HCT116 (cell line): Measurements from ENCODE around the gene SCTR. TPM values are rescaled to one million over a fixed set of nuclear protein-coding genes. Genes with fewer than 3 reads are reported as not detected.

Experiments
- ATAC-seq: fragments of 200-7000 bp; cut with Tn5 transposase; 2 replicates; pipeline ENCODE4 v1.9.1; 2020; ENCODE audit warnings: mild to moderate bottlenecking, moderate library complexity
- BruUV-seq: library from RNA; stranded (reverse); fragments of 400-500 nt; replicated peaks from 2 replicates; lab custom pipeline; 2021; lab: Mats Ljungman, UMichigan
- CTCF ChIA-PET: fragments of 300-600 bp; sonication (Branson Sonifier 250); formaldehyde crosslinking; loops from one replicate; lab custom pipeline; 2021; ENCODE audit warnings: antibody characterized with exemption; lab: Charles Lee
- POLR2A ChIA-PET: fragments of 300-600, 350-600 bp; sonication (Branson Sonifier 250); formaldehyde crosslinking; loops from one replicate; lab custom pipeline; 2021; ENCODE audit warnings: antibody characterized with exemption; lab: Charles Lee
- RAD21 ChIA-PET, 2 experiments: fragments of 300-600 bp; sonication (Branson Sonifier 250); formaldehyde crosslinking; loops; one replicate each; lab custom pipeline; 2023; ENCODE audit warnings: low total read pairs in 2 of 2; ENCODE audit not compliant: uncharacterized antibody in 2 of 2, unreplicated experiment in 2 of 2, low non-redundant PET in 1 of 2; lab: Charles Lee
- DNase-seq: peaks from one replicate; pipeline ENCODE4 v3.0.0-alpha.2; 2010; ENCODE audit warnings: low read depth, low spot score
- H2AFZ ChIP-seq: fragments of 200-600 bp; shearing (Covaris generic), sonication (generic); 2 replicates; pipeline ENCODE4 v1.6.1; 2017; ENCODE audit warnings: low read depth, mixed run types, mixed read lengths, antibody characterized with exemption, low read length; ENCODE audit not compliant: poor library complexity, severe bottlenecking
- H3K27ac ChIP-seq: 2 replicates; pipeline ENCODE4 v1.5.1; 2012; ENCODE audit warnings: low read depth, low read length
- H3K27me3 ChIP-seq: fragments of 200-600 bp; sonication (generic); 2 replicates; pipeline ENCODE4 v1.6.1; 2016; ENCODE audit warnings: mixed run types, low read length, mixed read lengths; ENCODE audit not compliant: insufficient read depth
- H3K36me3 ChIP-seq, 2 experiments: fragments of 200-500 bp in 1 of 2; fragments of 200-600 bp in 1 of 2; sonication (Bioruptor generic) in 1 of 2; sonication (generic) in 1 of 2; 2 replicates each; pipeline versions ENCODE4 v1.5.1 to v1.6.1; 2014 to 2016; ENCODE audit warnings: low read length in 2 of 2, inconsistent platforms in 1 of 2, mixed read lengths in 1 of 2, mixed run types in 1 of 2; ENCODE audit not compliant: insufficient read depth in 2 of 2, control insufficient read depth in 1 of 2
- H3K4me1 ChIP-seq, 2 experiments: fragments of 200-600 bp in 1 of 2; sonication (generic) in 1 of 2; 2 replicates each; pipeline versions ENCODE4 v1.5.1 to v1.6.1; 2012 to 2017; ENCODE audit warnings: low read length in 2 of 2, inconsistent platforms in 1 of 2, mild to moderate bottlenecking in 1 of 2, mixed read lengths in 1 of 2, mixed run types in 1 of 2, moderate library complexity in 1 of 2; ENCODE audit not compliant: insufficient read depth in 2 of 2, control insufficient read depth in 1 of 2
- H3K4me2 ChIP-seq: fragments of 200-600 bp; sonication (generic); 2 replicates; pipeline ENCODE4 v1.6.1; 2017; ENCODE audit warnings: mixed run types, low read length, mixed read lengths
- H3K4me3 ChIP-seq, 2 experiments: fragments of 200-600 bp in 1 of 2; sonication (generic) in 1 of 2; replicated peaks in 1 of 2; 2 replicates each; pipeline ENCODE4 v1.5.1; 2011 to 2016; ENCODE audit warnings: low read length in 2 of 2, control low read depth in 1 of 2, low read depth in 1 of 2, mild to moderate bottlenecking in 1 of 2, mixed read lengths in 1 of 2, mixed run types in 1 of 2
- H3K79me2 ChIP-seq: fragments of 200-600 bp; sonication (generic); 2 replicates; pipeline ENCODE4 v1.6.1; 2017; ENCODE audit warnings: mild to moderate bottlenecking, mixed run types, low read length, moderate library complexity, mixed read lengths; ENCODE audit not compliant: insufficient read depth
- H3K9ac ChIP-seq: fragments of 200-600 bp; sonication (generic); 2 replicates; pipeline ENCODE4 v1.6.1; 2016; ENCODE audit warnings: low read length, mixed read lengths
- H3K9me2 ChIP-seq: fragments of 200-600 bp; sonication (generic), shearing (Covaris generic); 2 replicates; pipeline ENCODE4 v1.6.1; 2017; ENCODE audit warnings: mixed run types, mild to moderate bottlenecking, moderate library complexity; ENCODE audit not compliant: insufficient read depth
- H3K9me3 ChIP-seq, 2 experiments: fragments of 200-500 bp in 1 of 2; fragments of 200-600 bp in 1 of 2; sonication (Bioruptor generic) in 1 of 2; sonication (generic) in 1 of 2; 2 replicates each; pipeline ENCODE4 v1.6.1; 2014 to 2017; ENCODE audit warnings: low read length in 2 of 2, mixed read lengths in 2 of 2, inconsistent platforms in 1 of 2, low read depth in 1 of 2, mild to moderate bottlenecking in 1 of 2, mixed run types in 1 of 2, moderate library complexity in 1 of 2; ENCODE audit not compliant: control insufficient read depth in 1 of 2, insufficient read depth in 1 of 2
- H4K20me1 ChIP-seq: fragments of 200-600 bp; sonication (generic), shearing (Covaris generic); 2 replicates; pipeline ENCODE4 v1.6.1; 2017; ENCODE audit warnings: mixed run types, mild to moderate bottlenecking, moderate library complexity; ENCODE audit not compliant: insufficient read depth
- ATF3 ChIP-seq: IDR thresholded peaks from 2 replicates; pipeline ENCODE4 v1.6.1; 2012
- CBX3 ChIP-seq: IDR thresholded peaks from 2 replicates; pipeline ENCODE4 v1.6.1; 2012; ENCODE audit warnings: low read depth
- CEBPB ChIP-seq: IDR thresholded peaks from 2 replicates; pipeline ENCODE4 v1.6.1; 2012; ENCODE audit warnings: low read depth
- CTCF ChIP-seq, 3 experiments: fragments of 200-600 bp in 1 of 3; sonication (generic) in 1 of 3; IDR thresholded peaks in 2 of 3; conservative IDR thresholded peaks in 1 of 3; 2 replicates each; pipeline ENCODE4 v1.5.1; 2012 to 2017; ENCODE audit warnings: low read depth in 2 of 3, low read length in 2 of 3, antibody characterized with exemption in 1 of 3, borderline replicate concordance in 1 of 3, control low read depth in 1 of 3, mild to moderate bottlenecking in 1 of 3, mixed read lengths in 1 of 3, mixed run types in 1 of 3, moderate library complexity in 1 of 3; ENCODE audit not compliant: insufficient read depth in 1 of 3
- EGR1 ChIP-seq: IDR thresholded peaks from 2 replicates; pipeline ENCODE4 v1.6.1; 2012; ENCODE audit warnings: low read depth
- EZH2phosphoT487 ChIP-seq: fragments of 200-600 bp; IDR thresholded peaks from 2 replicates; pipeline ENCODE4 v1.6.1; 2018; ENCODE audit warnings: antibody characterized with exemption, borderline replicate concordance
- POLR2A ChIP-seq: IDR thresholded peaks from 2 replicates; pipeline ENCODE4 v1.7.0; 2011; ENCODE audit warnings: borderline replicate concordance; ENCODE audit not compliant: insufficient read depth, insufficient read length; ENCODE audit errors: extremely low read depth
- POLR2AphosphoS5 ChIP-seq: IDR thresholded peaks from 2 replicates; pipeline ENCODE4 v1.6.1; 2011; ENCODE audit warnings: mild to moderate bottlenecking, low read depth, low read length, moderate library complexity
- REST ChIP-seq: IDR thresholded peaks from 2 replicates; pipeline ENCODE4 v1.6.1; 2012; ENCODE audit warnings: low read depth
- SIN3A ChIP-seq: IDR thresholded peaks from 2 replicates; pipeline ENCODE4 v1.6.1; 2012; ENCODE audit warnings: low read depth
- SP1 ChIP-seq: IDR thresholded peaks from 2 replicates; pipeline ENCODE4 v1.6.1; 2012; ENCODE audit warnings: low read depth
- SRF ChIP-seq: IDR thresholded peaks from 2 replicates; pipeline ENCODE4 v1.6.1; 2012; ENCODE audit warnings: low read depth
- TCF7L2 ChIP-seq: IDR thresholded peaks from 2 replicates; pipeline ENCODE4 v1.7.0; 2011; ENCODE audit warnings: borderline replicate concordance, inconsistent platforms; ENCODE audit not compliant: insufficient read depth, insufficient read length; ENCODE audit errors: extremely low read depth
- YY1 ChIP-seq: IDR thresholded peaks from 2 replicates; pipeline ENCODE4 v1.6.1; 2011; ENCODE audit warnings: low read length, low read depth, moderate library complexity, mild to moderate bottlenecking; ENCODE audit not compliant: insufficient replicate concordance; ENCODE audit errors: extremely low read depth
- ZFX ChIP-seq: fragments of 450-650 bp; IDR thresholded peaks from 2 replicates; pipeline ENCODE4 v1.6.1; 2017
- ZNF274 ChIP-seq: fragments of 200-500 bp; sonication (Bioruptor generic); IDR thresholded peaks from 2 replicates; pipeline ENCODE4 v1.6.1; 2014; ENCODE audit warnings: mild to moderate bottlenecking, low read depth, low read length, inconsistent platforms
- intact Hi-C: fragments of 100-400 bp; cut with micrococcal nuclease; formaldehyde crosslinking; loops from 2 replicates; pipeline ENCODE4 v1.10.0; 2022
- total RNA-seq: library from RNA; stranded (reverse); gene quantifications from one replicate; pipeline ENCODE4 v1.2.1, GENCODE V29; 2021; ENCODE audit not compliant: unreplicated experiment

The SCTR gene
- total RNA-seq, 1 experiment from 2014 or later: not detected

- DNase-seq: no peak
- CTCF ChIA-PET: no interaction called here
Measured at GRCh38 chr2:119525614-119526013, 1.3 kb upstream of the SCTR start.

GRCh38 chr2:119523383-119523951 lies 816 bp downstream of the SCTR start:
- TF ChIP-seq EZH2phosphoT487 (no peak), POLR2AphosphoS5 (no peak), CEBPB (no peak), ATF3 (no peak), CTCF (IDR thresholded peaks at IDR 0.05 in 2 of 3, conservative IDR thresholded peaks at IDR 0.05 in 1 of 3; ENCODE audit: borderline replicate concordance in 1 of 3, insufficient read depth in 1 of 3, low read depth in 2 of 3, low read length in 2 of 3) (no peak), YY1 (no peak), REST (no peak), SRF (no peak), TCF7L2 (no peak), ZNF274 (no peak)
- Histone ChIP-seq H4K20me1 (no peaks in the 10 kb centered on the region), H2AFZ (no peak overlapping the region), H3K36me3 (no peaks in the 10 kb centered on the region), H3K4me2 (no peak overlapping the region), H3K27ac (no peak overlapping the region), H3K4me3 (no peak overlapping the region), H3K79me2 (no peaks in the 10 kb centered on the region), H3K4me1 (no peaks in the 10 kb centered on the region), H3K9me2 (no peaks in the 10 kb centered on the region), H3K9ac (no peak overlapping the region), H3K27me3 (no peaks in the 10 kb centered on the region), H3K9me3 (no peaks in the 10 kb centered on the region)
- intact Hi-C loops: no loop called here
- DNase-seq: no peak
- ChIA-PET POLR2A (no interaction called here), CTCF (no interaction called here), RAD21 (no interaction called here)
- BruUV-seq: no TSS peak
- no peak for ATAC-seq

More at GRCh38 chr2:119525614-119526013, 1.3 kb upstream of the SCTR start:
- Histone ChIP-seq H3K27ac (no peak overlapping the region), H3K9me3 (no peaks in the 10 kb centered on the region), H3K4me1 (no peaks in the 10 kb centered on the region), H2AFZ (no peak overlapping the region), H3K79me2 (no peaks in the 10 kb centered on the region), H4K20me1 (no peaks in the 10 kb centered on the region)
- ATAC-seq: no peak
- RAD21 ChIA-PET: no interaction called here
- POLR2A ChIA-PET: no interaction called here
- TF ChIP-seq YY1: no peak
- TF ChIP-seq CEBPB: no peak
- TF ChIP-seq ZFX: no peak
- TF ChIP-seq POLR2AphosphoS5: no peak
- TF ChIP-seq EGR1: no peak
- TF ChIP-seq POLR2A: no peak
- no peak for TF ChIP-seq SRF
- TF ChIP-seq SP1: no peak
- TF ChIP-seq CBX3: no peak
- no peak for TF ChIP-seq SIN3A
- TF ChIP-seq, all 23 proteins: peak for 0
- Histone ChIP-seq H3K9ac (no peak overlapping the region), H3K4me2 (no peak overlapping the region), H3K9me2 (no peaks in the 10 kb centered on the region), H3K27me3 (no peaks in the 10 kb centered on the region), H3K4me3 (no peak overlapping the region), H3K36me3 (no peaks in the 10 kb centered on the region)
- intact Hi-C loops: no loop called here
- BruUV-seq: no TSS peak
